ENCODE results near the gene ARRDC1. TPM values are rescaled to one million over a fixed set of nuclear protein-coding genes. Genes with fewer than 3 reads are reported as not detected.

ARRDC1 gene
- total RNA-seq, 4 donors from 2014 or later, result 23.6 to 41.7 (median 33.7) TPM

- TF ChIP-seq CTCF (IDR thresholded peaks at IDR 0.05; ENCODE audit: low read depth), result no peak
Observed at GRCh38 chr9:137602661-137603060, 2.8 kb upstream of the ARRDC1 start.

GRCh38 chr9:137603879-137604278 is 1.6 kb upstream of the ARRDC1 start:
- TF ChIP-seq CTCF (IDR thresholded peaks at IDR 0.05; ENCODE audit: low read depth), result no peak

GRCh38 chr9:137604345-137605086 is 970 bp upstream of the ARRDC1 start:
- TF ChIP-seq CTCF (IDR thresholded peaks at IDR 0.05; ENCODE audit: low read depth), result no peak

- TF ChIP-seq CTCF (IDR thresholded peaks at IDR 0.05; ENCODE audit: low read depth), result no peak
Observed at GRCh38 chr9:137606005-137606621, 627 bp downstream of the ARRDC1 start.

- no peak for TF ChIP-seq CTCF (IDR thresholded peaks at IDR 0.05; ENCODE audit: low read depth)
Observed at GRCh38 chr9:137606734-137607138, 1.2 kb downstream of the ARRDC1 start.

- no peak for TF ChIP-seq CTCF (IDR thresholded peaks at IDR 0.05; ENCODE audit: low read depth)
Observed at GRCh38 chr9:137607141-137607857, 1.8 kb downstream of the ARRDC1 start.

GRCh38 chr9:137610944-137611343 is 5.5 kb downstream of the ARRDC1 start:
- no peak for TF ChIP-seq CTCF (IDR thresholded peaks at IDR 0.05; ENCODE audit: low read depth)
